ENCODE results near the gene KIAA0513. TPM values are rescaled to one million over a fixed set of nuclear protein-coding genes. Genes with fewer than 3 reads are reported as not detected.

Gene KIAA0513, protein sequence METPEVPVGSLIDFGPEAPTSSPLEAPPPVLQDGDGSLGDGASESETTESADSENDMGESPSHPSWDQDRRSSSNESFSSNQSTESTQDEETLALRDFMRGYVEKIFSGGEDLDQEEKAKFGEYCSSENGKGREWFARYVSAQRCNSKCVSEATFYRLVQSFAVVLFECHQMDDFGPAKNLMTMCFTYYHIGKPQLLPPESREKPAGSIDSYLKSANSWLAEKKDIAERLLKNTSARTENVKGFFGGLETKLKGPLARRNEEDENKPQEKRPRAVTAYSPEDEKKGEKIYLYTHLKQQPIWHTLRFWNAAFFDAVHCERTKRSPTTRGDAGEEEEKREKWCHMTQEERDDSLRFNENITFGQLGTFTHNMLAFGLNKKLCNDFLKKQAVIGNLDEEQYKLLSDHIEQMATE
- 10 to 100 TPM; 12.6 to 14.1 TPM for total RNA-seq

DNA sequence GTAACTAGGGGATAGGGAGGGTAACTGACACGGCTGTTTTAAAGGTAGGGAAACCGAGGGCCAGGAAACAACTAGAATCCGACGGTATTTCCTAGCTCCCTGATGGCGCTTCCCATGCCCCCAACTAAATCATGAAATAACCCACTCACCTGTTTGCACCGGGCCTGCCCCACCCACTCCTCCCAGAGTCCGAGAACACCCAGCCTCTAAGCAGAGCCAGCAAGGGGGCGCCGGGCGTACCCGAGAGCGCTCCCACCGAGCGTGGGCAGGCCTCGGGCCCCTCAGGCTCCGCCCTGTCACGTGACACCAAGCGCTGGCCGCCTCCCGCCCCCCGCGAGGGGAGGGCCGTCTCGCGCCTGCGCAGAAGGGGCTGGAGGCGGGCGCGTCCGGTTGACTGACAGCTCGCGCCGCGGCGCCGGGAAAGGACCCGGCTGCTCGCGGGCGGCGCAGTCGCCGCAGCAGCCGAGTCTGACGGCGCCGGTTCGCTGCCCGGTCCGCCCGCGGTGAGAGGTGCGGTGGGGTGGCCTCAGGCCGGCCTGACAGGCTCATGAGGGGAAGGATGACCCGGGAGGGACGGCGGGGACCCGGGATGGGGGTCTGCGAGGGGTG is at the start of gene KIAA0513:
Gene KIAA0513 (plus strand): TSS at position 447 of the 609 bp plus-strand sequence. CDS start 39,277 bp downstream, outside the sequence.
- TF ChIP-seq, protein P1, sequence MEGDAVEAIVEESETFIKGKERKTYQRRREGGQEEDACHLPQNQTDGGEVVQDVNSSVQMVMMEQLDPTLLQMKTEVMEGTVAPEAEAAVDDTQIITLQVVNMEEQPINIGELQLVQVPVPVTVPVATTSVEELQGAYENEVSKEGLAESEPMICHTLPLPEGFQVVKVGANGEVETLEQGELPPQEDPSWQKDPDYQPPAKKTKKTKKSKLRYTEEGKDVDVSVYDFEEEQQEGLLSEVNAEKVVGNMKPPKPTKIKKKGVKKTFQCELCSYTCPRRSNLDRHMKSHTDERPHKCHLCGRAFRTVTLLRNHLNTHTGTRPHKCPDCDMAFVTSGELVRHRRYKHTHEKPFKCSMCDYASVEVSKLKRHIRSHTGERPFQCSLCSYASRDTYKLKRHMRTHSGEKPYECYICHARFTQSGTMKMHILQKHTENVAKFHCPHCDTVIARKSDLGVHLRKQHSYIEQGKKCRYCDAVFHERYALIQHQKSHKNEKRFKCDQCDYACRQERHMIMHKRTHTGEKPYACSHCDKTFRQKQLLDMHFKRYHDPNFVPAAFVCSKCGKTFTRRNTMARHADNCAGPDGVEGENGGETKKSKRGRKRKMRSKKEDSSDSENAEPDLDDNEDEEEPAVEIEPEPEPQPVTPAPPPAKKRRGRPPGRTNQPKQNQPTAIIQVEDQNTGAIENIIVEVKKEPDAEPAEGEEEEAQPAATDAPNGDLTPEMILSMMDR (IDR thresholded peaks at IDR 0.05) = peak in 1 of 2 donors; percentile 65
- peaks cover 6% of the 10 kb centered on the region for H3K36me3 ChIP-seq
- H3K4me1 ChIP-seq = peaks cover 0 to 32% of the 10 kb centered on the region in 2 donors
- no peaks in the 10 kb centered on the region for H3K27me3 ChIP-seq
- peak within 1 kb of the TSS; percentile 70 to 85 for H3K4me3 ChIP-seq
- H3K27ac ChIP-seq = peak within 1 kb of the TSS; percentile 83 to 88
- DNase-seq (ENCODE audit: low spot score) = peak; percentile 92
- H3K9me3 ChIP-seq = no peaks in the 10 kb centered on the region

DNA sequence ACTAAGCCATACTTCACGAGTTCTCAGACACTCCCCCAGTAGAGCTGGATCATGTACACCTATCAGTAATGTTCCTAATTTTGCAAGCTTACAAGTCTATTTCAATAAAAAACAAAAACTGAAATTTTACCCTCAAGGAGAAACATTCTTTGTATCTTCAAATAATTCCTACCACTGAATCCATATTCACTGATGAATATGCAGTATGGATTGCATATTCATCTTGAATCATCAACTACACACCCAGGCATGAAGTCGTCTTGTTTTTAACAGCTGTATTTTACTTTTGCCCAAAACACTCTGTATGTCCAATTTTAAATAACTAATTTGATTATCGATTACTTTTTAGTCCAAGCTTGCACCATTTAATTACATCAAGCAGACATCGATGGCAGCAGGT is 48.1 kb upstream of the KIAA0513 start:
- TF ChIP-seq, protein P1 (IDR thresholded peaks at IDR 0.05) = no peak
- no peaks in the 10 kb centered on the region for H3K27me3 ChIP-seq
- DNase-seq (ENCODE audit: low spot score) = no peak
- H3K4me1 ChIP-seq = peaks cover 0 to 14% of the 10 kb centered on the region in 2 donors
- no peaks in the 10 kb centered on the region for H3K9me3 ChIP-seq
- no peak overlapping the region for H3K4me3 ChIP-seq
- H3K36me3 ChIP-seq = peaks cover 63% of the 10 kb centered on the region
- H3K27ac ChIP-seq = no peak overlapping the region

DNA sequence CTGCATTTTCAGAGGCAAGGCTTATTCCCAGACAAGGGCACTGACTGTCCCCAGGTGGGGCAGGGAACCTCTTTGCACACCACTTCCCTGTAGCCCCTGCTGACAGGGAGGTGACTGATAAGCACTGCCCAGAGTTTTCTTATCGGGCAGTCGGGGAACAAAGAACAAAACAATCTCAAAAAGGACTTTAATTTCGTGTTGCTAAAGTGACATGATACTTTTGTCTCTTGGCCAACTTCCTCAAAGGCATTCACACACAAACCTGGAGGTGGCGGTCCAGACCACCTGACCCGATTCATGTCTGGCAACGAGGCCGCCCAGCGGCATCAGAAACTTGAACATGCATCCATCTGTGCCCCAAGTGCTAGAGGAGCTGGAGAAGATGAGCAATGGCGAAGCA is 45.2 kb upstream of the KIAA0513 start:
- H3K36me3 ChIP-seq = peaks cover 48% of the 10 kb centered on the region
- H3K27ac ChIP-seq = no peak overlapping the region
- DNase-seq (ENCODE audit: low spot score) = no peak
- H3K27me3 ChIP-seq = no peaks in the 10 kb centered on the region
- no peak overlapping the region for H3K4me3 ChIP-seq
- H3K9me3 ChIP-seq = no peaks in the 10 kb centered on the region
- TF ChIP-seq, protein P1 (IDR thresholded peaks at IDR 0.05) = peak in 1 of 2 donors; percentile 46
- H3K4me1 ChIP-seq = peaks cover 0 to 27% of the 10 kb centered on the region in 2 donors

DNA sequence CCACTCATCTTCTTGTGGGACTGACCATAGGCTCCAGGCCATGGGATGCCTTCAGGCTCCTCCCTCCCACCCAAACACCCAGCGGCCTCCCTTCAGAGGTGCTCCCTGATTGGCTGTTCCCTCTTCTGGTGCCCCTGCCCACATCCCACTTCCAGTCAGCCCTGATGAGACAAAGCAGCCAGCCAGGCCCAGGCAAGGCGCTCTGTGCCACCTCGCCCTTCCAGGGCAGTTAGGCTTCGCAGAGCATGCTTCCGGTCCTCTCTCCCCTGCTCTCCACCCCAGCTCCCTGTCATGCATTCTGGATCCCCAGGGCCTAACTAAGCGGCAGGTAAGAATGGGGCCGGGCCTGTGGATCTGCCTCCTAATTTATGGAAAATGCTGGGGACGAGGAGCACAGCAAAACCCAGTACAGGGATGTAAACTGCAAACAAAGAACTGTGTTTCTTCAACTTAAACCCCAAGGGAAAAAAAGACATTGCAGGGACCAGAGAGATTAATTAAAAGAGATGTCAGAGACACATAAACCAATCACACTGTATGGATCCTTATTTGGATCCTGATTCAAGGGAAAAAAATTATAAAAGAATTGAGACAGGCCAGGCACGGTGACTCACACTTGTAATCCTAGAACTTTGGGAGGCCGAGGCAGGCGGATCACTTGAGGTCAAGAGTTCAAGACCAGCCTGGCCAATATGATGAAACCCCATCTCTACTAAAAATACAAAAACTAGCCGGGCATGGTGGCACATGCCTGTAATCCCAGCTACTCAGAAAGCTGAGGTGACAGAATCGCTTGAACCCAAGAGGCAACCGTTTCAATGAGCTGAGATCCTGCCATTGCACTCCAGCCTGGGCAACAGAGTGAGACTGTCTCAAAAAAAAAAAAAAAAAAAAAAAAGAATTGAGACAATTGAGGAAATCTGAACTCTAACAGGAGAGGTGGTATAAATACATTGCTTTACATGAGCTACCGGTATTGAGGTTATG is 42.2 kb upstream of the KIAA0513 start:
- no peak for DNase-seq (ENCODE audit: low spot score)
- Histone ChIP-seq H3K9me3 (no peaks in the 10 kb centered on the region), H3K4me3 (no peak overlapping the region), H3K36me3 (peaks cover 58% of the 10 kb centered on the region), H3K27ac (no peak overlapping the region), H3K4me1 (peaks cover 0 to 27% of the 10 kb centered on the region in 2 donors), H3K27me3 (no peaks in the 10 kb centered on the region)
- TF ChIP-seq, protein P1 (IDR thresholded peaks at IDR 0.05) = no peak

DNA sequence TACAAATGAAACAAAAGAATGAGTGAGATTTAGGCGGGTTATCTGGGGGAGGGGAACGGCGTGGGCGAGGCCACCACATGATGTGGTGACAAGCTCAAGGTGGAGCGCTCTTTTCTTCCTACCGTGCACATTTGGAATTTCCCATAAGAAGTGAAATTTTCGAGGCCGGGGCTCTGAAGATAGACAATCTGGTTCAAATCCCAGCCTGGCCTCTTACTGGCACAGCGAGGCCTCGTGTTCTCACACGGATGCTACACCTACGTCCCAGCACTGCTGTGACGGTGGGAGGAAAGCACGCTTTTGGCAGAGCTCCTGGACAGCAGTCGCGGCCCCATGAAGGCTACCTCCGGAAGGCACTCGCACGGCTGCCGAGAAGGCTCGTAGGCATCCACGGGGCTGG is 41.5 kb upstream of the KIAA0513 start:
- peaks cover 0 to 27% of the 10 kb centered on the region in 2 donors for H3K4me1 ChIP-seq

More for the DNA sequence above, 41.5 kb upstream of the KIAA0513 start:
- Histone ChIP-seq H3K27me3 (no peaks in the 10 kb centered on the region), H3K36me3 (peaks cover 53% of the 10 kb centered on the region), H3K4me3 (no peak overlapping the region), H3K27ac (no peak overlapping the region), H3K9me3 (no peaks in the 10 kb centered on the region)
- TF ChIP-seq, protein P1 (IDR thresholded peaks at IDR 0.05) = no peak
- DNase-seq (ENCODE audit: low spot score) = no peak

Measured in right atrium auricular region (tissue), 2 donors.